Mucosa of stomach (tissue), 1 donor: ENCODE data around the gene S100A5.

ENCODE experiments used
- H3K27me3 ChIP-seq: one replicate; pipeline ENCODE4 v1.7.0; 2013; ENCODE audit warnings: mild to moderate bottlenecking, low read length; ENCODE audit not compliant: control insufficient read depth, insufficient read depth
- H3K36me3 ChIP-seq: one replicate; pipeline ENCODE4 v1.7.0; 2013; ENCODE audit warnings: low read length; ENCODE audit not compliant: control insufficient read depth, insufficient read depth
- H3K4me1 ChIP-seq: one replicate; pipeline ENCODE4 v1.7.0; 2013; ENCODE audit warnings: mild to moderate bottlenecking, low read length; ENCODE audit not compliant: control insufficient read depth, insufficient read depth
- H3K4me3 ChIP-seq: one replicate; pipeline ENCODE4 v1.7.0; 2013; ENCODE audit warnings: low read length
- H3K9ac ChIP-seq: one replicate; pipeline ENCODE4 v1.7.0; 2013; ENCODE audit warnings: mild to moderate bottlenecking, low read length, moderate library complexity
- H3K9me3 ChIP-seq: one replicate; pipeline ENCODE4 v1.7.0; 2013; ENCODE audit warnings: mild to moderate bottlenecking, low read length, moderate library complexity; ENCODE audit not compliant: control insufficient read depth
- donor health status: Pancreatic carcinoma.

The S100A5 gene

DNA sequence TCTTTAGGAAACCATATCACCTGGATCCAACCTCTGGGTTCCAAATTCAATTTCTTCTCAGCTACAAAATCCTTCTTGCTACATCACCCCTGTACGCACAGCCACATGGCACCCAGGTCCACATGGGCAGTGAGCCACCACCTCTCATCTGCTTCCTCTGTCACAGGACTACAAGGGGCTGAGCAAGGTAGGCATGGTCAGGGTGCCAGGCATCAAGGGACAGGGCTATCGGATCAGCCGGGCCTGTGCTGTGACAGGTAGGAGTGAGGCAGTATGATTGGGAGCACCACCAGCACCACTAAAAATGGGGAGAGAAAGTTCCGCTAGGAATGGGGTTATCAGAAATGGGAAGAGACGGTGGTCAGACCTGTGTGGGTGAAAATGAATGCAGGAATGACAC lies 34.3 kb downstream of the S100A5 start:
- Histone ChIP-seq H3K4me3 (no peak overlapping the region), H3K9ac (no peak overlapping the region), H3K36me3 (no peaks in the 10 kb centered on the region), H3K4me1 (peaks cover 13% of the 10 kb centered on the region), H3K9me3 (no peaks in the 10 kb centered on the region), H3K27me3 (no peaks in the 10 kb centered on the region)

DNA sequence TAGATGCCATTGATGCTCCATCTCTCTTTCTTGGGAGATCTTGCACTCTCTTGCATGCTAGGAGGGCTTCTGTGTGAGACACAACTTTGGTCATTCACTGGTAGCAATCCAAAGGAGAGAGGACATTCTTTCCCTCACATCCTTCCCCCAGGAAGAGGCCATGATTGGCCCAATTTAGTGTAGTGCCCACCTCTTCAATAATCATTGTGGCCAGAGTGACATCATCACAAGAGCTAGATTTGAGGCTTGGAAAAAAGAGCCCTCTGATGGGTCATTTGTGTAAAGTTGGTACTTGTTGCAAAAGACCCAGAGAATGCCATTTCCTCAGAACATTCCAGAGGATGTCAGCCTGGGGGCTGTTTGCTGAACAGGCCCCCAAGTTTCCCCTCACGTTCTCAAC lies 35.2 kb downstream of the S100A5 start:
- no peak overlapping the region for H3K4me3 ChIP-seq
- no peaks in the 10 kb centered on the region for H3K9me3 ChIP-seq
- no peaks in the 10 kb centered on the region for H3K27me3 ChIP-seq
- H3K4me1 ChIP-seq = peaks cover 13% of the 10 kb centered on the region
- no peaks in the 10 kb centered on the region for H3K36me3 ChIP-seq
- H3K9ac ChIP-seq = no peak overlapping the region

DNA sequence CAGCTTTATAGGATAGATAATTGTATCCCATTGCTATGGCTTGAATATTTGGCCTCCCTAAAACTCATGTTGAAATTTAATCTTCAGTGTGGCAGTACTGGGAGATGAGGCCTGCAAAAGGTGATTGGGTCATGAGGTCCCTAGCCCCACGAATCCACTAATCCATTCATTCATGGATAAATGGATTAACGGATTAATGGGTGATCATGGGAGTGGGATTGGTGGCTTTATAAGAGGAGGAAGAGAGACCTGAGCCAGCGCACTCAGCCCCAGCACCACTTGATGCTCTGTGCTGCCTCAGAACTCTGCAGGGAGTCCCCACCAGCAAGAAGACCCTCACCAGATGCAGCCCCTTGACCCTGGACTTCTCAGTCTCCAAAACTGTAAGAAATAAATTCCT lies 37.0 kb downstream of the S100A5 start:
- no peaks in the 10 kb centered on the region for H3K36me3 ChIP-seq
- no peaks in the 10 kb centered on the region for H3K27me3 ChIP-seq
- no peaks in the 10 kb centered on the region for H3K9me3 ChIP-seq
- no peak overlapping the region for H3K4me3 ChIP-seq
- peaks cover 13% of the 10 kb centered on the region for H3K4me1 ChIP-seq
- H3K9ac ChIP-seq = no peak overlapping the region

DNA sequence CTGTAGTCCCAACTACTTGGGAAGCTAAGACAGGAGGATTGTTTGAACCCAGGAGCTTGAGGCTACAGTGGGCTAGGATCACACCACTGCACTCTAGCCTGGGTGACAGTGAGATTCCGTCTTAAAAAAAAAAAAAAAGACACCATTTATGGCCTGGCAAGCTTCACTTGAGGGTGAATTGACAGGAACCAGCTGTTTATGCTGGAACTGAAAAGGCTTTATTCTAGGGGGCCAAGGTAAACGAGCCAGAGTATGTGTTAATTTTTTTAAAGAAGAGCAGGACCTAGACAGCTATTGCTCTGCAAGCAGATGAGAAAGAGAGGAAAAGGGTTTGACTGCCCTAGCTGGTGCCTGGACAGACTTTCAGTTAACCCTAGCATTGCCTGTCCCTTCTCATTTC lies 42.0 kb downstream of the S100A5 start:
- H3K27me3 ChIP-seq = no peaks in the 10 kb centered on the region
- no peak overlapping the region for H3K4me3 ChIP-seq
- H3K4me1 ChIP-seq = no peaks in the 10 kb centered on the region
- H3K9ac ChIP-seq = no peak overlapping the region
- no peaks in the 10 kb centered on the region for H3K9me3 ChIP-seq
- H3K36me3 ChIP-seq = no peaks in the 10 kb centered on the region

DNA sequence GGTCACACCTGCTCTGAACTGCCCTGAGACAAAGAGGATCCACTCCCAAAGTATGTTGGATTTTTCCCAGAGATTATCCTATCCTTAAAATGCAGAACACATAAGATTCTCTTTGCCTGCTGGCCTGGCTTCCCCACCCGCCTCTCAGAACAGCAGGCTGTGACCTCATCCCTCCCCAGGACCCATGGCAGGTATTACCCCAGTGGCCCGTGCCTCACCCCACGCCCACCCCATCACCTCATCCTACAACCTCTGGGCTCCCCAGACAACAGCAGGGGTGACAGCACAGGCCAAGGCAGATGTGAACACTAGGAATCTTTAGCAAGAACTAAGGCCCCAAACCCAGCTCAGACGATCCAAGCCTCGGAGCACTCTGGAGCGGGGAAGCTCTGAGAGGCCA lies 45.2 kb downstream of the S100A5 start:
- Histone ChIP-seq H3K27me3 (no peaks in the 10 kb centered on the region), H3K36me3 (no peaks in the 10 kb centered on the region), H3K9me3 (no peaks in the 10 kb centered on the region), H3K9ac (no peak overlapping the region), H3K4me3 (no peak overlapping the region), H3K4me1 (peaks cover 6% of the 10 kb centered on the region)

DNA sequence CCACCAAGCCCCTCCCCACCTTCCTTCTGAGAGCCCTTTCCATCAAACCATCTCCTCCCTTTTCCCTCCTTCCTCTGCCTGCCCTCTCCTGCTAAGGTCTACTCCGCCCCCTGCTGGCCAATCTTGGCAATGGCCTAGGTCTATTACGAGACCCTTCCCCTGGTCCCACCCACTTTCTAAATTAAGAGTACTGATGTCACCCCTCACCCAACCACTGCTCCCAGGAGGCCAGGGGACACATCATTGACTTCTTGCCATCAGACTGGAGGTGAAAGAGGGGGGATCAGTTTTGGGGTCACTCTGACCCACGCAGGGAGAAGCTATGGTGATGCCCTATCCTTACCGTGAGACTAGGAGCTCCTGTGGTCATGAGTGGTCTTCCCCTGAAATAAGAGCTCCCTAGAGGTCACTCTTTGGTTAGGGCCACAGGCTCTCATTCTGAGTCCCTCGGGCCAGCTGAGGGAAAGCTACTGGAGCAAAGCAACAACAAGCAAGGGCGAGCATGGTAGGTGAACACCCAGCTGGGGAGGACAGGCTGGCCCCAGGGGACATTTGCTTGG lies 45.7 kb downstream of the S100A5 start:
- H3K27me3 ChIP-seq = no peaks in the 10 kb centered on the region
- H3K4me1 ChIP-seq = peaks cover 9% of the 10 kb centered on the region
- H3K4me3 ChIP-seq = no peak overlapping the region
- H3K9me3 ChIP-seq = no peaks in the 10 kb centered on the region
- H3K36me3 ChIP-seq = no peaks in the 10 kb centered on the region
- no peak overlapping the region for H3K9ac ChIP-seq

DNA sequence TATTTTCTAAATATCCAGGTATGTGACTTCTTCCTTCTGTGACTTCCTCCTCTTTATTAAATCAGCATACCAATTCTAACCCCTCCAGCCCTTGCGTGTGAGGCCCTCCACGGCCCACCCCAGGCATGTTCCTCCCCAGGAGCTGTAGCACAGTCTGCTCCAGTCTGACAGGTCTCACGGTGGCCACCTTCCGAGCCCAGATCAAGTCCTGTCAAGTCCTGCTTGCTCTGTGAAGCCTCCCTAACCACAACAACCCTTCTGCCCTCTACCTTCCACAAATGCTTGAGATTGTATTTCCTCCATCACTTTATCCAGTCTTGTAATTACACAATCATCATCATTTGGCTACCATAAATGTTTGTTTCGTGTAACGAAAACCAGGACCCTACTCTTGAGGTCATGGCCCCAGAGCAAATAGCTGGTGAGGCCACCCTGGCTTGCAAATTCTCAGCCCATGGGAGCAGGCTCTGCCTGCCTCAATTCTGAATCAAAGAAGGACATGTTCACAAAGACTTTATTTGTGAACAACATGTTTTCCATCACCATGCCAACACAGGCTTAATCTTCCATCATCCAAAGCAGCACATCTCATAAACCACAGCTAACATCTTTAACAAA lies 47.3 kb downstream of the S100A5 start:
- Histone ChIP-seq H3K36me3 (no peaks in the 10 kb centered on the region), H3K9ac (no peak overlapping the region), H3K4me1 (peaks cover 11% of the 10 kb centered on the region), H3K27me3 (no peaks in the 10 kb centered on the region), H3K9me3 (no peaks in the 10 kb centered on the region), H3K4me3 (no peak overlapping the region)

DNA sequence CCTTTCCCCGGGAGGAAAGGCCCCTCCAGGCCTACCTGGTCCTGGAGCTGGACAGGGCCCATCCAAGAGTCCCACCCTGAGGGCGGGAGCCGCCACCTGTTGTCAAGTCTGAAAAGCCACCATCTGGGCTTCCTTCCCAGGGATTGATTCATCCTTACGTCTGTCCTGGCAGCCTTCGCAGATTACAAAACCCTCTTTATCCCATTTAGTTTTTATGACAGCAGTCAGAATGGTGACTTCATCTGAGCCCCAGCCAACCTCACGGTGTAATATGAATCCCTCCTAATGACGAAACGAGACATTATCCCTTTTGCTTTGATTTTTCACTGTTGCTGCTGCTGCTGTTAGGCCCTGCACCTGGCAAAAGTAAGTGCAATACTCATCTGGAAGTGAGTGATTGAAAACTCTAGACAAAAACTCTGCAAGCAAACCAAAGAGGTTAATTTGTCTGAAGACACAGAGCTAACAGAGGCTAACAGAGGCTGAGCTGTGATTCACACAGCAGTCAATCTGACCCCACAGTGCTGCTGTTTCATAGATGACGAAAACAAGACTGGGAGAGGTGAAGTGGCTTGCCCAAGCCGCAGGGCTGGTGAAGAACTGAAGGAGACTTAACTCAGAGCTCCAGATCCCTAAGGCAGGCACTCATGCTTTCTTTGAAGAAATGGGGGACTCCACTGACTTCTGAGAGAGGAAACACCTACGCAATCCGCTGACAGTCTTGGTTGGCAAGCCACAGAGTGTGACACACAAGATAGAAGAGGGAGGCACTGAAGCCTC lies 50.3 kb downstream of the S100A5 start:
- Histone ChIP-seq H3K9ac (no peak overlapping the region), H3K9me3 (no peaks in the 10 kb centered on the region), H3K4me1 (peaks cover 11% of the 10 kb centered on the region), H3K36me3 (no peaks in the 10 kb centered on the region), H3K4me3 (no peak overlapping the region), H3K27me3 (no peaks in the 10 kb centered on the region)

DNA sequence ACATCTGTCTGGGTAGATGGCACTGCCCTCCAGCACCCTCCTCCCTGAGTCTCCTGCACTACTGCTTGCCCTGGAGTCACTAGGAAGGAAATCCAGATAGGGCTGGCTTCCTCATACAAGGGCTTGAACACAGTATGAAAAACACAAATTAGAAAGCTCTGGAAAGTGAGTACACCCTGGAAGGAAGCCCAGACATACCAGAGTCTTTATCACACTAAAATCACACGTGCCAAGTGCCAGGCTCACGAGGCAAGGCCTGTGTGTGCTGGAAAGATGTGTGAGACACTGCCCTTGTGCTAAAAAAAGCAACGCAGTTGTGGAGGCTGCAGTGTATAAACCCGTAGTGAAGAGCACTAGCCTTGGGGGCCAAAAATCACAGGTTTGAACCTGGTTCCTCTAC lies 52.0 kb downstream of the S100A5 start:
- H3K9ac ChIP-seq = no peak overlapping the region
- H3K36me3 ChIP-seq = no peaks in the 10 kb centered on the region
- peaks cover 3% of the 10 kb centered on the region for H3K27me3 ChIP-seq
- H3K9me3 ChIP-seq = no peaks in the 10 kb centered on the region
- peaks cover 14% of the 10 kb centered on the region for H3K4me1 ChIP-seq
- H3K4me3 ChIP-seq = no peak overlapping the region

DNA sequence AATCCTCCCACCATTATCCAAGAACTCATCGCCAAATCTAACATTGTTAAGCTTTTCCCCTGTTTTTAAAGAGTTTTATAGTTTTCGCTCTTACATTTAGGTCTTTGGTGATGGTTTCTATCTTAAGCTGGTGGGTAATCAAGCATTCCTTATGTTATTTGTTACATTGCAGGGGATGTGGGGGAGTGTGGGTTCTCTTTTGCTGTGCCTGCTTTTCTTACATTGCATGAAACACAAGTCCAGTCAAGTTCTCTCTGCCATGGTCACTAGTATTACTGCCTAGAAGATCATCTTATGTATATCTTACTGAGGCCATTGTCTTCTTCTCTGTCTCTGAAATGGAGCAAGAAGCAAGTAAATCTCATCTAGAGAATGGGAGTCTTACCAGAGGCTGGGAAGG lies 53.0 kb downstream of the S100A5 start:
- no peaks in the 10 kb centered on the region for H3K9me3 ChIP-seq
- no peak overlapping the region for H3K4me3 ChIP-seq
- H3K4me1 ChIP-seq = peaks cover 16% of the 10 kb centered on the region
- H3K27me3 ChIP-seq = peaks cover 3% of the 10 kb centered on the region
- H3K36me3 ChIP-seq = no peaks in the 10 kb centered on the region
- H3K9ac ChIP-seq = no peak overlapping the region
